ENCODE data around the gene GNRHR.

- TF ChIP-seq CTCF (IDR thresholded peaks at IDR 0.05; ENCODE audit: low read depth, low read length, missing input control): no peak
- no peak for TF ChIP-seq MAX (IDR thresholded peaks at IDR 0.05)
- no peak for TF ChIP-seq YY1 (IDR thresholded peaks at IDR 0.05)
- TF ChIP-seq TAF1 (conservative IDR thresholded peaks at IDR 0.05): no peak
- no peak for TF ChIP-seq FOXA1 (IDR thresholded peaks at IDR 0.05)
- no peak for TF ChIP-seq ATF3 (IDR thresholded peaks at IDR 0.05)
- no peak for TF ChIP-seq SP1 (IDR thresholded peaks at IDR 0.05)
- no peak for TF ChIP-seq RAD21 (IDR thresholded peaks at IDR 0.05)
- no peak for TF ChIP-seq REST (IDR thresholded peaks at IDR 0.05)
- no peak for TF ChIP-seq RXRA (IDR thresholded peaks at IDR 0.05)
These were observed 30.2 kb downstream of the GNRHR start for GRCh38 chr4:67723949-67724348.

Data from liver (tissue), 3 donors.